ENCODE measurements around the gene JADE2.
A peak's percentile ranks its signal among the peaks of the same experiment; 100 is the strongest.

Gene JADE2

GRCh38 chr5:134571693-134572405 lies 46.4 kb downstream of the JADE2 start:
- no peak for DNase-seq

- DNase-seq = no peak
Measured at GRCh38 chr5:134572811-134573210, 47.3 kb downstream of the JADE2 start.

GRCh38 chr5:134574521-134574920 lies 49.1 kb downstream of the JADE2 start:
- no peak for DNase-seq

GRCh38 chr5:134575316-134575715 lies 49.8 kb downstream of the JADE2 start:
- no peak for DNase-seq

- no peak for DNase-seq
Measured at GRCh38 chr5:134576386-134577021, 51.0 kb downstream of the JADE2 start.

- no peak for DNase-seq
Measured at GRCh38 chr5:134577022-134577795, 51.7 kb downstream of the JADE2 start.

- peak; percentile 41 for DNase-seq
Measured at GRCh38 chr5:134577796-134578577, 52.5 kb downstream of the JADE2 start.

GRCh38 chr5:134578578-134579283 lies 53.3 kb downstream of the JADE2 start:
- no peak for DNase-seq

GRCh38 chr5:134579284-134579771 lies 53.9 kb downstream of the JADE2 start:
- DNase-seq = no peak

- DNase-seq = no peak
Measured at GRCh38 chr5:134580001-134580460, 54.6 kb downstream of the JADE2 start.

- DNase-seq = no peak
Measured at GRCh38 chr5:134581241-134581981, 55.9 kb downstream of the JADE2 start.

GRCh38 chr5:134582281-134582680 lies 56.8 kb downstream of the JADE2 start:
- DNase-seq = no peak

- no peak for DNase-seq
Measured at GRCh38 chr5:134582941-134583340, 57.5 kb downstream of the JADE2 start.

- no peak for DNase-seq
Measured at GRCh38 chr5:134583766-134584165, 58.3 kb downstream of the JADE2 start.

- no peak for DNase-seq
Measured at GRCh38 chr5:134584662-134585061, 59.2 kb downstream of the JADE2 start.

GRCh38 chr5:134585966-134586365 lies 60.5 kb downstream of the JADE2 start:
- no peak for DNase-seq

- no peak for DNase-seq
Measured at GRCh38 chr5:134586866-134587524, 61.5 kb downstream of the JADE2 start.

GRCh38 chr5:134590992-134591659 lies 65.7 kb downstream of the JADE2 start:
- DNase-seq = no peak

GRCh38 chr5:134592141-134592746 lies 66.8 kb downstream of the JADE2 start:
- DNase-seq = no peak

- no peak for DNase-seq
Measured at GRCh38 chr5:134594336-134594735, 68.9 kb downstream of the JADE2 start.

Data from NCI-H187 treated with DMSO at 0.1 percent for 48 hours (cell line).